GM18499 (cell line): ENCODE measurements around the gene NUDT9.
"Not testable (repeated sequence)": the region's sequence is repeated elsewhere in the genome, so short reads cannot be mapped to it uniquely, and the experiment has no call there.

Experiments used
- ATAC-seq: cut with Tn5 transposase; IDR thresholded peaks from one replicate; pipeline ENCODE4 v1.9.1; 2021; ENCODE audit warnings: moderate number of reproducible peaks; ENCODE audit not compliant: insufficient read depth, unreplicated experiment

NUDT9 gene

DNA sequence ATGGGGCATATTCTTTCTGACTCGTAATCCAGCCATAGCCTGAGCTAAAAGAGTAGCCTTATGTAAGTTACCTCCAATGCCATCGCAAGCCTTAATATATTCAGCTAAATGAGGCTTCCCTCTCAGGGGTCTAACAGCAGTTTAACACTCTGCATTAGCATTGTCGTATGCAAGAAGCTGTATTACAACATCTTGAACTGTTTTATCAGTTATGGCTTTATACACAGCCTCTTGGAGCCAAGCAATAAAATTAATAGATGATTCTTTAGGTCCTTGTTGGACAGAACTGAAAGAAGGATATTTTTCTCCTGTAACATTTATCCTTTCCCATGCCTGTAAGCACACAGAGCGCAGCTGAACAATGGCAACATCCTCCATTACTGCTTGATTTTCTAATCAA lies 15.5 kb upstream of the NUDT9 start:
- not testable (repeated sequence) for ATAC-seq

DNA sequence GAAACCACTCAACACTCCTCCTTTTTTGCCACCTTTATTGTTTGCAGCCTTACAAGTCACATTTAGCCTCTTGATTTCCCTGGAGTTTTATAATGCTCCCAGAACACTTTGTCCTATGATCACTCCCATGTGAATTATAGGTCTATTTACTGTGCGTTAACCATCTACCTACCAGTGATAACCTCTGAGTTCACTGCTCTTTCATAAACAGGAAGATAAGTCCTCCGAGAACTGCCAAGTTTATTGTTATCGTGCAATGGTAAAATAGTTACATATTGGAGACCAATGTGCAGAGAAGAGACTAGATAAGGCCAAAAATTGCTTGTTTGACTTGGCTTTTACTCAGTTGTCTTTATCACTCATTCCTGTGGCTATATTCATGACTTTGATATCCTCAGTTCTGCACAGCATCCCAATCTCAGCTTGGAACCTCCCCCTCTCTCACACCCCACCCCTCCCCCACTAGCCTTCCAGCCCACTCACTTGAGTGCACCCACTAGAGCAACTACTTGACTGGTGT lies 12.9 kb upstream of the NUDT9 start:
- no peak for ATAC-seq

DNA sequence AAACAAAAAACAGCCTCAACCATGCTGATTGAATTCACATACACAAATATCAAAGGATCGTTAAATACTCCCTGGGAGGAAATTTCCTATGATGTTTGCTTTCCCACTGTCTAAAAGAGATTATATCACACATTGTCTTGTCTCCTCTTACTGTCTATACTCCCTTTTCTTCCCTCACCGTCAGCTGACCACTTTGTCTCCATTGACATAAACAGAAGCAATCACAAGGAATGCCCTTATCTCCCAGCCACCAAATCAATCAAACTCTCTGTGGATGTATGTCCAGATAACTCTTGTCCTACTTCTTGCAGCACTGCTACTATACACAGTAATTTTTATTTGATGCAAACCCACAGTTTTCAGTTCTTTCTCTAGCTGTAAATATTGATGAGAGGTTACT lies 12.2 kb upstream of the NUDT9 start:
- no peak for ATAC-seq

DNA sequence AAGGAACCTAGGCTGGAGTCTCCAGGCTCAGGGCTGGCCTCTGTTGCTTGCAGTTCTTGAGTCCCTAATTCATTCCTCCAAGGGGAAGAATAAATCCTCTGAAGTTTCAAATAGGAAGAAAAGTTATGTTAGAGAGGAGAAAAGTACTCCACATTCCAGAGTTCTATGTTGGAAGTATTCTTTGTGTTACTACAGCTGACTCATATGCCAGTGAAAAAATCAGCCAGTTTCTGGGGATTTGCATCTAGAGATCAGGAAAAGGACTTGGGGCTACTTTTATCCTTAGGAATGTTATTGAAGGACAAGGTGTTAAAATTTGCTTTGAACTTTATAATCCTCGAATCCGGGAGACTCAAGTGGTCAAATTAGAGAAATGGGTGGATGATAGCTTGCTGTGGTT lies 11.7 kb upstream of the NUDT9 start:
- ATAC-seq = no peak

DNA sequence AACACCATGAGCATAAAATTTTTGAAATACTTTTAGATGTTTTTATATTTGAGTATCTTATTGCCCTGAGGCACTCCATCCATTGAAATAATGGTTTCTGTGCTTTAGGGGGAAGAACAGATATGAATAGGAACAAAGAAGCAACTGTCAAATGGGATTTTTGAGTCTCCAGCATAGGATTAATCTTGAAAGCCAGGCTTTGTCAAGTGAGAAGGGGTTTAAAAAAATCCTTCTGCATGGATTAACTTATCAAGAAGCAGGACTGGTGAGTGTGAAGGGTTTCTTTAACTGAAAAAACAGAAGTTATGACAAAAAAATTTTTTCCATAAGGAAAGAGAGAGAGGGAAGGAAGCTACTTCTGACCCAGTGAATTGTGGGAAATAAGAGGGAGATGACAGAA lies 7.6 kb upstream of the NUDT9 start:
- no peak for ATAC-seq

DNA sequence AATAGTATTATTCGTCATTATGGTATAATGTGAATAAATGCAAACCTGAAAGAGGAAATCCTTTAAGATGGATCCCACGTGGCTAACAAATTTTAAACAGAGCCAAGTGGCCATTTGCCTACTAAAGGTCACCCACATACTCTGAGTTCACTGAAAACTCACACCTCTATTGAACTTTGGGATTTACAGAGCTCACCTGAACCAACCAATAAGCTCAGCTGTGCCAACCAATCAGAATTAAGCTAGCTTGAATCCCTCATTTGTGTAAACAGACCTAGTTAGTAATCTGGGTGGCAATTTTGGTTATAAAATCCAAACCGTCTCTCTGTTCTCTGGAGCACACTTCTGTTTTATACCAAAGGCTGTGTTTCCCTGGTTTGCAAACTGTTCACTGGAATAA lies 5.4 kb upstream of the NUDT9 start:
- ATAC-seq = no peak

DNA sequence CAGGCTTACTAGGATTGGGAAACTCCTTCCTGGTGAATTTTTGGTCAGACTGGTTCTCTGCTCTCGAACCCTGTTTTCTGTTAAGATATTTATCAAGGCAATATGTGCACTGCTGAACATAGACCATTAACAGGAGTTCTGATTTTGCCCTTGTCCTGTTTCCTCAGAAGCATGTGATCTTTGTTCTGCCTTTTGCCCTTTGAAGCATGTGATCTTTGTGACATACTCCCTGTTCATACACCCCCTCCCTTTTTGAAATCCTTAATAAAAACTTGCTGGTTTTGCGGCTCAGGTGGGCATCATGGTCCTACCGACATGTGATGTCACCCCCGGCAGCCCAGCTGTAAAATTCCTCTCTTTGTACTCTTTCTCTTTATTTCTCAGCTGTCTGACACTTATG lies 4.0 kb upstream of the NUDT9 start:
- not testable (repeated sequence) for ATAC-seq

DNA sequence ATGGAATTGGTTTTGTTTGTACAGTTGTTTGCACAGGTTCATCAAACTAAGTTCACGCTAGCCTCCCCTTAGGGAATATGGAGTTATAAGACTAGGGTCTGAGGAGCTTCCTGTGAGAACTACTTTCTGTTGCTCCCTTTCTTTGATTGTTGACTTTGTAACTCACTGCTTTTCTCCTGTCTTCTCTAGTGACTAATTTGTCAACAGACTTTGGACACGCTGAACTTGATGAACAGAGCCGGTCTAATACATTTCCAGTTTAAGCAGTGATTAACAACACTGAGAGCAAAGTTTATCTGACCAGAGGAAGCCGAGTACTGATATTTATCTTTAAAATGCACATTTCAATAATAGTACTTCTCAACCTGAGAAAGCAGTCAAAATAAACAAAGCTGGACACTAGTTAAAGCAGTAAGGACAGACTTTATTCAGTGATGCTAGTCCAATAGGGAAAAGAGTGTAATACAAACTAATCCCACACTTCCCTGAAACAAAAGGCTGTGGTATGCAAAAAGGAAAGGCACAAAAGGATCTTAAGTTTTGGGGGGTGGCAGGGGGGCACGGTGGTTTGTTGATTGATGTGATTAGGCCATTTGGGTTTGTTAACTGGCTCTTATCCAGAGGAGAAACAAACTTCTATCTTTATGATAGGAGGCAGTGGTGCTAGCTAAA lies 2.7 kb upstream of the NUDT9 start:
- no peak for ATAC-seq

DNA sequence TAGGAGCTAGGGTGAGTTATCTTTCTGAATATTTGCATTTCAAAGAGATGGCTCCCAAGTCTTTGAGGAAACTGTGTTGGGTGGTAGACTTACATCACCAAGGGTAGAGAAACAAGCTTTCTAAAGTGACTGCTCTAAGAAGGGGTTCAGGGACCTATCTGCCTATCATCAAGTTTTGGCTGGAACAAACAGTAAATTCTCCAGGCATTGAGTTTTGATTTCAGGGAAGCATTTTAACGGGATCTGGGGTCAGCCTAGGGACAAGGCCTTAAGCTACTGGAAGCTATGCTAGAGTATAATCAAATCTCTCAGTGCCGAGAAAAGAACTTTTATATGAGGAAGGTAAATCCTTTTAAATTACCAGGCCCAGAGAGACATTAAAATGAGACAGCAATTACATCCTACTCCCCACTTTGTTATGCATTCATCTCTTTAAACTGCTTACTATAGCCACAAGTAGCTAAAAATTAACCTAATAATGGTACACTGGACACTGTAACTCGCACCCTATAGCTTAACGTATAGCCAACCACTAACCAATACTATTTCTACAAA lies 2.0 kb upstream of the NUDT9 start:
- ATAC-seq = no peak

DNA sequence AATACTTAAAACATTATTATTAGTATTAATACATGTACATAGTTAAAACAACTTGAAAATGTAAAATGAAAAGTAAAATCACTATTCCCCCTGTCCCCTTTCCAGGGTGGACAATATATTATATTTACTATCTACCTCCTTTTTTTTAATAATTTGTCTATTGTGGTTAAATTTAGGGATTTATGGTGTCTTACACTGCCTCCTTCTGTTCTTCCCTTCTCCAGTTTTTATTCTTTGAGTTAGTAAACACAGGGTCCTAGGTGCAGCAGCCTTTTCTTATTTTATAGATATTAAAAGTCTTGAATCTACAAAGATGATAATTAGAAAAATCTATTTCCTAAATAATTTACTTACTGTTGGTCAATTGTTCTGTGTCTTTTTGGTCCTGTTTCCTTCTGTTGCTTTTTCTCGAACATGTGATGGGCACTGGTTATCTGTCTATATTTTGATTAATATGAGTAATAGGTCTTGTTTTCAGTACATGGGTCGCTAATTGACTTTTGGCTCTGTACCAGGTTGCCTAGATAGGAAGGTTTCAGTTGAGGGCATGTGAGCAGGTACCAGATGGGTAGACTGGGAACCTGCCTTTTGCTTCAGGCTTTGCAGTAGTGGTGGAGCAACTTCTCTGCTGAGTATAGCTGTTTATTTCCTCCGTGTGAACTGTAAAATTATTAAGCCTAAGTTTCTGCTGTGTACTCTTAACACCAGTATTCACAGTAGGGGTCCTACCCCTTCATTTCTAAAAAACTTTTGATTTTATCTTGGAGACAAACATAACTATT lies 1.1 kb downstream of the NUDT9 start:
- no peak for ATAC-seq

DNA sequence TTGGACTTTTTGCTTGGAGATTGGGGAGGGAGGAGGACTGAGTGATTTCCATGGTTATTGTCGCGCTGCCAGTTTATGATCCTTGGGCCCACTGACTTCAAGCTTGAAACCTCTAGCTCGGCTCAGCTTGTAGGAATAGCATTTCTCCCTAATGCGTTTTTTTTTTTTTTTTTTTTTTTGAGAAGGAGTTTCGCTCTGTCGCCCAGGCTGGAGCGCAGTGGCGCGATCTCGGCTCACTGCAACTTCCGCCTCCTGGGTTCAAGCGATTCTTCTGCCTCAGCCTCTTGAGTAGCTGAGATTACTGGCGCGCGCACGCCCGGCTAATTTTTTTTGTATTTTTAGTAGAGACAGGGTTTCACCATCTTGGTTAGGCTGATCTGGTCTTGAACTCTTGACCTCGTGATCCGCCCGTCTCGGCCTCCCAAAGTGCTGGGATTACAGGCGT lies 1.7 kb downstream of the NUDT9 start:
- ATAC-seq = not testable (repeated sequence)

DNA sequence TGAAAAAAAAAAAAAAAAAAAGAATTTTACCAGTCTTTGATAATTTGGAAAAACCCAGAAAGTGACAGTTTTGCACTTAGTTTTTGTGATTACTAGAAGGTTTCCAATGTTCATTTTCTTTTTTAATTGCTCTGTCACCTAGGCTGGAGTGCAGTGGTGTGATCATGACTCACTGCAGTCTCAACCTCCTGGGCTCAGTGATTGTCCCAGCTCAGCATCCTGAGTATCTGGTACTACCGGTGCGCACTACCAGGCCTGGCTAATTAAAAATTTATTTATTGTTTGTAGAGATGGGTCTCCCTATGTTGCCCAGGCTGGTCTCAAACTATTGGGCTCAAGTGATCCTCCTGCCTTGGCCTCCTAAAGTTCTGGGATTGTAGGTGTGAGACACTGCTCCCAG lies 3.3 kb downstream of the NUDT9 start:
- ATAC-seq = no peak

DNA sequence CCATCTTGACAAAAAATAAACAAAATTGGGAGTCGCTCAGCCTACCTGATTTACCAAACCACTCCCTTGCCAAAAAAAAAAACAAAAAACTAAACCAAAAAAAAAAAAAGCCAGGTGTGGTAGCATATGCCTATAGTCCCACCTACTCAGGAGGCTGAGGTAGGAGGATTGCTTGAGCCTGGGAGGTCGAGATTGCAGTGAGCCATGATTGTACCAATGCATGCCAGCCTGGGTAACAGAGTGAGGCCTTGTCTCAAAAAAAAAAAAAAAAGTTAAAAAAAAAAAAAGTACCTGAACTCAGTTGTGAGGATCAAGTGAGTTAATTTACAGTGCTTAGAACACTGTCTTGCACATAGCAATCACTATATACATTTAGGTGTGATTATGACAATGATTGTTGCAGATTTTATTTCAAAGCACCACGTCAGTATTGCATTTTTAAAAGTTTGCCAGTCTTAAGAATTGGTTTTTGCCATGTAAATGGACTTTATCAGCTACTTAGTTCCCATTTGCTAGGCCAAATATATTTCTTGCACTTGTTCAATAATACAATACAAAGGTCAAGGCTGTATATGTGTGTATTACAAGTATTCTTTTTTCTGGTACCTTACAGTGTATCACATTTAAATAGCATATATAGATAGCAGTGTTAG lies 4.6 kb downstream of the NUDT9 start:
- no peak for ATAC-seq

DNA sequence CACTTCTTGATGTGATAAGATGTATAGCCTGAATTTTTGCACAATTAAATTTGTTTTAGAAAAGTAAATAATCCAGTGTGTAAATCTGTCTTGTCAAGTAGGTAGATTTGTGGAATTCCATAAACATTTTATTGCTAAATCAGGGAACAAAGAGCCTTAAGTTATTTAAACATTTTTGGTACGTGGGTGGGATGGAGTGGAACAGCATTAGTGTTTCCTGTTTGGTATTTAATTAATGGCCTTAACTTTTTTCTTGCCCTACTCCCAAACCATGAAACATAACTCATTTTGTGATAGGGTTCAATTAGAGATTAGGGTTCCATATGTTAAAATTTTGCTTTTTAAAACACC lies 5.1 kb downstream of the NUDT9 start:
- no peak for ATAC-seq

DNA sequence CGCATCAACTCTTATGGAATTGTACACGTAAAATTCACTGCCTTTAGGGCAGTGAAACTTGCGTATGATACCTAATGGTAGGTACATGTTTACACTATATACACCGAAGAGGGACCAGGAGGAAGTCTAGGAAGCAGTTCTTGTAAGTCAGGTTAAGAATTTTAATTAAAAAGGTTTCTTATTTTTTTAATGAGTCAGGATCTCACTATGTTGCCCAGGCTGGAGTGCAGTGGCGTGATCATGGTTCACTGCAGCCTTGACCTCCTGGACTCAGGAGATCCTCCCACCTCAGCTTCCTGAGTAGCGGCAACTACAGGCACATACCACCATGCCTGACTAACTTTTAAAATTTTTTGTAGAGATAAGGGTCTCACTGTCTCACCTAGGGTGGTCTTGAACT lies 6.6 kb downstream of the NUDT9 start:
- ATAC-seq = no peak

DNA sequence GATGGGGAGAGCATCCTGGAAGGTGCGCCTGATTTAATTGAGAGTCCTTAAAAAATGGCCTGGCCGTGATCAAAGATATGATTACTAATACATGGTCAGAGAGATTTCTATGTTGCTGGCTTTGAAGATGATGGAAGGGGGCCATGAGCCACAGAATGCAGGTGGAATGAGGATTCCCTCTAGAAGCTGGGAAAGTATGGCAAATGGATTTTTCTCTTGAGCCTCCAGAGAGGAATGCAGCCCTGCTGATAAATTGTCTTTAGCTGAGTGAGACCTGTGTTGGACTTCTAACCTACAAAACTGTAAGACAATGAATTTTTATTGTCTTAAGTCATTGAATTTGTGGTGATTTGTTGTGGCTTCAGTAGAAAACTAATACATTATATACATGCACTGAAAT lies 7.7 kb downstream of the NUDT9 start:
- ATAC-seq = no peak

DNA sequence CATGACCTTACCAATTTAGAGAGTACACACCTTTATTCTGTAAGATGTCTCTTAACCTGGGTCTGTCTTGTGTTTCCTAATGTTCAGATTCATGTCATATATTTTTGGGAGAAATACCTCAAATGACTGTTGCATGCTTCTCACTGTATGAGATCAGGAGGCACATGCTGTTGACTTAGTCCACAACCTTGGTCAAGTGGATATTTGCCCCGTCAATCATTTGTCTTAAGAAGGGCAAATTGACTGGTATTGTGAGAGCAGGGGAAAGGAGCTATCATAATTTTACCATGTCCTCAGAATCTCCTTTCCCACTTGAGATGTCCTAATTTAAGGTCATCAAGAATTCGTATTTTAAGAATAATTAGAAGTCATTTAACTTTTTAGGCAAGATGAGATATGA lies 11.0 kb downstream of the NUDT9 start:
- ATAC-seq = no peak

DNA sequence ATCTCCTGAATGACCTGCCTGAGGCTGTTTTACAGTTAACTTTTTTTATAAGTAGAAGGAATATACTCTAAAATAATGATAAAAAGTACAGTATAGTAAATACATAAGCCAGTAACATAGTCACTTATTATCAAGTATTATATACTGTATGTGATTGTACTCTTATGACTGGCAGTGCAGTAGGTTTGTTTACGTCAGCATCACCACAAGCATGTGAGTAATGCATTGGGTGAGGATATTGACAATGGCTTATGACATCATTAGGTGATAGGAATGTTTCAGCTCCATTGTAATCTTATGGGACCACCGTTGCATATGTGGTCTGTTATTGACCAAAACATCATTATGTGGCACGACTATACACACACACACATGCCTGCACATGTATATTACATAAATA lies 20.5 kb downstream of the NUDT9 start:
- no peak for ATAC-seq

DNA sequence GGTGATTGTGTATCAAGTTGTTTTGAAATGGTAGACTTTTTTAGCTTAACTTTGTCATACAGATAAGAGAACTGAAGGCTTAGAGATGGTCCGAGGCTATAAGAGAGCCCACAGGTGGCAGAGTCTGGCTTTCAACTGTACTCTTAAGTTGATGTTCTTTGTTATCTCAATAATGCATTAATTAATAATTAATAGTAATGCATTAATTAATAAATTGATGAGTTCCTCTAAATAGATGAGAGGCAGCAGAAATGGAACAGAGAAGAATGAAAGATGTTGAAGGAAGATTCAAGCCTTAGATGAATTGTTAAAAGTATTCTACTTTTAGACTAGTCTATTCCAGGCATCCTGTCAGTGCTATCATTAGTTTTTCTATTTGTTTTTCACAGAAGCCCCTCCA lies 22.4 kb downstream of the NUDT9 start:
- no peak for ATAC-seq

DNA sequence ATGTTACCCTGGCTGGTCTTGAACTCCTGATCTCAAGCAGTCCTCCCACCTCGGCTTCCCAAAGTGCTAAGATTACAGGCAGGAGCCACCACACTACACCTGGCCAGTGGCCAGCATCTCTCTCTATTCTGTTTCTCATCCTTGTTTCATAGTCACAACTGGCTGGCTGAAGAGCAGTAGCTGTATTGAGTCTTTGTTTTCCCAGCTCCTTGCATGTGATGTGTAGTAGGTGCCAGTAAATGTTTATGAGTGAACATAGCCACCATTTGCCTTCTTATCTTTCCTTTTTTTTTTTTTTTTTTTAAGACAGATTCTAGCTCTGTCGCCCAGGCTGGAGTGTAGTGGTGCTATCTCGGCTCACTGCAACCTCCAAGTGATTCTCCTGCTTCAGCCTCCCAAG lies 23.6 kb downstream of the NUDT9 start:
- no peak for ATAC-seq

DNA sequence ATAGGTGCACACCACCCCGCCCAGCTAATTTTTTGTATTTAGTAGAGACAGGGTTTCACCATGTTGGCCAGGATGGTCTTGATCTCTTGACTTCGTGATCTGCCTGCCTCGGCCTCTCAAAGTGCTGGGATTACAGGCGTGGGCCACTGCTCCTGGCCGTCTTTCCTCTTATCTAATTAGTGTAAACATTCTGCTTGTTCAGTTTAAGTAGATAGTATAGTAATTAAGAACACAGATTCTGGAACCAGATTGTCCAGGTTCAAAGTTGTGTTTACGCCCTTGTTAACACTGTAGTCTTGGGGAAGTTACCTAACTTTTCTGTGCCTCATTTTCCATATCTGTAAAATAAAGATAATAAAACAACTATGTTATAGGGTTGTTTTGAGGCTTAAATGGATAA lies 24.0 kb downstream of the NUDT9 start:
- not testable (repeated sequence) for ATAC-seq
